ENCODE data around the gene ASPG. TPM values are rescaled to one million over a fixed set of nuclear protein-coding genes. Genes with fewer than 3 reads are reported as not detected.

The ASPG gene
- total and polyA plus RNA-seq, 12 donors = 2.8 to 32.0 (median 13.2) TPM

DNA sequence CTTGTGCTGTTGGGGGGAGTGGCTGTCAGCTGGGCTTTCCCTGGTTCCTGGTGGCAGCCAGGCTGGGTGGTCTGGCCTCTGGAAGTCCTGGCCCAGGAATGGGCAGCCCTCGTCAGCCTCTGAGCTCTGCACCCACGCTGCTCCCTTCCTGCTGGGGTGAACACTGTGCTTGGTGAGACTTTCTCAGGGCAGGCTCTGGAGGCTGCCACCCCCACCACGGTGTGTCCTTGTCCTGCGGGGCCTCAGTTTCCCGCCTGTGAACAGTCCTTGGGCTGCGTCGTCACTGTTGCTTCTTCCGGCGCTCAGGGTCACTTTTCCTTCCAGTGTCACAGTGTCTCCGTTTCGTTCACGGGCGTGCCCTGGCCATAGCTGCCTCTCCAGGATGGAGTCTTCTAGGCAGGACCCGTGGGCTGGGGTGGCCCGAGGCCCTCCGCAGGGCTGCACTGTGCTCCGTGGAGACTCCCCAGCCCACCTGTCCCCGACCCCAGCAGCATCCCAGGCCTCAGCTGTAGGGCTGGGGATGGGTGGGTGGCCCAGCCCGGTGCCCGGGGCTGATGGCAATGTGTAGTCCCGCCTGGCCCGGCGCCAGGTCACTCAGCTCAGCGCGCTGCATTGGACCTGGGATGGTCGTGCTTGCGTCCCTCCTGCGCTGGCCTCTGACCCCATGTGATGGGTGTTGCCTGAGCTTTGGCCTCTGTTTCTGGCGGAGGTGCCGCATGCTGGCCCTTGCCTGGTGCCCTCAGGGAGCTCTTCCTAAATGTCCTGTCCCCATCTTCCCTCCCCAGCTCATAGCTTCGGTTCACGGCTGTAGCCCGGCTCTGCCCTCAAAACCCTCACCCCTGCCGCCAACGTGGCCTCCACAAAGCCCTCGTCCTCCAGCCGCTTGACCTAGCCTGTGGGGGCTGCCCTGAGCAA, 59.7 kb downstream of the ASPG start:
- peaks cover 0 to 9% (median 0%) of the 10 kb centered on the region in 7 donors for H3K27me3 ChIP-seq
- peak in 1 of 2 donors; percentile 7 for DNase-seq
- intact Hi-C loops (cut with DNase I) = loop anchor here in 3 of 10 donors (5.0 kb wide), 2 partner anchors 42 to 77 kb away; no protein-coding TSS in a partner anchor
- no peak for ATAC-seq
- H3K27ac ChIP-seq = no peak overlapping the region
- peaks cover 2 to 75% (median 38%) of the 10 kb centered on the region in 9 donors for H3K4me1 ChIP-seq
- H3K36me3 ChIP-seq = no peaks in the 10 kb centered on the region
- WGBS, 2 donors = 85 to 86% methylated on average over 37 of the region's 37 CpGs
- no peak overlapping the region for H3K4me3 ChIP-seq
- H3K9me3 ChIP-seq = no peaks in the 10 kb centered on the region
- TF ChIP-seq, protein P1, sequence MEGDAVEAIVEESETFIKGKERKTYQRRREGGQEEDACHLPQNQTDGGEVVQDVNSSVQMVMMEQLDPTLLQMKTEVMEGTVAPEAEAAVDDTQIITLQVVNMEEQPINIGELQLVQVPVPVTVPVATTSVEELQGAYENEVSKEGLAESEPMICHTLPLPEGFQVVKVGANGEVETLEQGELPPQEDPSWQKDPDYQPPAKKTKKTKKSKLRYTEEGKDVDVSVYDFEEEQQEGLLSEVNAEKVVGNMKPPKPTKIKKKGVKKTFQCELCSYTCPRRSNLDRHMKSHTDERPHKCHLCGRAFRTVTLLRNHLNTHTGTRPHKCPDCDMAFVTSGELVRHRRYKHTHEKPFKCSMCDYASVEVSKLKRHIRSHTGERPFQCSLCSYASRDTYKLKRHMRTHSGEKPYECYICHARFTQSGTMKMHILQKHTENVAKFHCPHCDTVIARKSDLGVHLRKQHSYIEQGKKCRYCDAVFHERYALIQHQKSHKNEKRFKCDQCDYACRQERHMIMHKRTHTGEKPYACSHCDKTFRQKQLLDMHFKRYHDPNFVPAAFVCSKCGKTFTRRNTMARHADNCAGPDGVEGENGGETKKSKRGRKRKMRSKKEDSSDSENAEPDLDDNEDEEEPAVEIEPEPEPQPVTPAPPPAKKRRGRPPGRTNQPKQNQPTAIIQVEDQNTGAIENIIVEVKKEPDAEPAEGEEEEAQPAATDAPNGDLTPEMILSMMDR (IDR thresholded peaks at IDR 0.05) = no peak

DNA sequence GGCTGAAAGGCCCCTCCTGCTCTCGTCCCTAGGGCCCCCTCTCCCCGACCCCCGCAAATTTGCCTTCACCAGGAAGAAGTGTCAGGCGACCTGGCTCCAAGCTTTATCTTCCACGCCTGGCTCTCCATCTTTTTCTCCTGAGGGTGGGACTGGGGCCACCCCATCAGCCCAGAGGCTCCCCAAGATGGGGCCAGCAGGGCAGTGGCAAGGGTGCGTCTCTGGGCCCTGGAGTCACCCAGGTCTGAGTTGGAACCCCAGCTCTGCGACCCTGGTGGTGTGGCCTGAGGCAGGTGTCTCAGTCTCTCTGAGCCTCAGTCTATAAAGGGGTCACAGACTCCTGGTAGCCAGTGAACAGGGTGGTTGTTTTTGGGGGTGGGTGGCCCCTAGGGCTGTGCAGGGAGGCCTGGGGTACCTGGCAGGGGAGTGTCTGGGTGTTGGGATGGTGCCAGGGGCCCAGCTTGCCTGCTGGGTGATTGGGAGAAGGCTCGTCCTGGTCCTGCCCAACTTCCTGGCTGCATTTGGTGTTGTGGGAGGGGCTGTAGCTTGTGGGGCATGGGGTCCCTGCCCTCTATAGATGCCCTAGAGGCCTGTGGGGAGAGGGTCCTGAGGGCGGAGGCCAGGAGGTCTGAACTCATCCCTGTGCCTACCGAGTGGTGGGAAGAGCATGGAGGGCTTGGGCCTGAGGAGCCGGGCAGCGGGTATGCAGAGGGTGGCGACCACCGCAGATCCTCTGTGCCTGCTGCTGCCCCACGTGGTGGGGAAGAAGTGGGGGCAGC, 60.5 kb downstream of the ASPG start:
- peaks cover 0 to under 1% (median 0%) of the 10 kb centered on the region in 7 donors for H3K27me3 ChIP-seq
- no peak overlapping the region for H3K27ac ChIP-seq
- TF ChIP-seq, protein P1 (IDR thresholded peaks at IDR 0.05) = no peak
- 81 to 83% methylated on average over 15 of the region's 15 CpGs for WGBS, 2 donors
- no peak overlapping the region for H3K4me3 ChIP-seq
- ATAC-seq = no peak
- peak in 1 of 2 donors; percentile 14 for DNase-seq
- intact Hi-C loops (cut with DNase I) = loop anchor here in 2 of 10 donors (5.0 kb wide), 1 partner anchor 76 kb away; no protein-coding TSS in a partner anchor
- H3K9me3 ChIP-seq = no peaks in the 10 kb centered on the region
- peaks cover 6 to 74% (median 44%) of the 10 kb centered on the region in 9 donors for H3K4me1 ChIP-seq
- H3K36me3 ChIP-seq = no peaks in the 10 kb centered on the region

DNA sequence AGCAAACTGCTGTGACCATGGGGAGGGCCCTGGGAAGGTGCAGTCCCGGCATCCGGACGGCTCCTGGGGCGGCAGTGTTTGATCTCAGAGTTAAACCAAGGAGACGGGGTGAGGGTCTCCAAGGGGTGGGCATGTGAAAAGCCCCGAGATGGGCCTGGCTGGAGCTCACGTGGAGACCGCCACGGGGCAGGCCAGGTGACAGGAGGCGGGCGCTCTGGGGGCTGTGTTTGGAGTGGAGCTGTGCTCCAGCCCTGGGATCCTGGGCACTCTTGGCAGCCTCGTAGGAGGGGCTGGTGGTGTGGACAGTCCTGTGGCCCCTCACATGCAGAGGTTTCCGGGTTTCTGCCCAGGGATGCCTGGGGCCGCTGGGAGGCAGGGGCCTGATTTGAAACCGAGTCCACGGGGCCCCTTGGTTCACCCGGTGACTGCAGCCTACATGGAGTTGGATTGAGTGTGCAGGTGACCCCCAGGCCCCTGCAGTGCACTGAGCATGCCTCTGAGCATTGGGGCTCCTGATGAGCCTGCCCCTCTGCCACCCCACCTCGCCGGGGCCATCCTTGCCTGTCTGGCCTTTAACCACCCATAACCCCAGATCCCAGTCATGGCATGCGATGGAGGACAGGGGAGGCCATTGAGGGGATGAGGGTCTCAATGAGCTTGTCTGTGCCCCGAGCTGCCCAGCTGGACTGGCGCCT, 61.3 kb downstream of the ASPG start:
- Histone ChIP-seq H3K4me3 (no peak overlapping the region), H3K27ac (no peak overlapping the region), H3K36me3 (no peaks in the 10 kb centered on the region), H3K9me3 (no peaks in the 10 kb centered on the region), H3K27me3 (no peaks in the 10 kb centered on the region), H3K4me1 (peaks cover 6 to 73% (median 41%) of the 10 kb centered on the region in 9 donors)
- no peak for ATAC-seq
- peak in 1 of 2 donors; percentile 10 for DNase-seq
- TF ChIP-seq, protein P1 (IDR thresholded peaks at IDR 0.05) = no peak
- intact Hi-C loops (cut with DNase I) = loop anchor here in 2 of 10 donors (5.0 kb wide), 1 partner anchor 76 kb away; no protein-coding TSS in a partner anchor
- WGBS, 2 donors = 83 to 90% methylated on average over 22 of the region's 22 CpGs

Measured in heart right ventricle (tissue), 16 donors.